Right atrium auricular region (tissue), 2 donors: Measurements from ENCODE around the gene CETN2. TPM values are rescaled to one million over a fixed set of nuclear protein-coding genes. Genes with fewer than 3 reads are reported as not detected.

Experiments used
- DNase-seq: peaks from one replicate; pipeline ENCODE4 v3.0.0-alpha.2; 2019; ENCODE audit warnings: low spot score
- H3K27ac ChIP-seq, 2 donors: fragments of 200-600 bp; sonication (generic); 1 replicate in 1 of 2; 2 replicates in 1 of 2; pipeline ENCODE4 v1.5.1; 2016 to 2019
- H3K27me3 ChIP-seq, 2 donors: fragments of 200-600 bp; sonication (generic); one replicate each; pipeline versions ENCODE4 v1.5.1 to v1.6.0; 2017 to 2019
- H3K36me3 ChIP-seq: fragments of 200-600 bp; sonication (generic); one replicate; pipeline ENCODE4 v1.5.1; 2016
- H3K4me1 ChIP-seq, 2 donors: fragments of 200-600 bp; sonication (generic); one replicate each; pipeline versions ENCODE4 v1.5.1 to v1.6.0; 2017 to 2019
- H3K4me3 ChIP-seq, 2 donors: fragments of 200-600 bp; sonication (generic); 1 replicate in 1 of 2; 2 replicates in 1 of 2; pipeline ENCODE4 v1.5.1; 2017 to 2019; ENCODE audit warnings: mild to moderate bottlenecking in 1 of 2, moderate library complexity in 1 of 2
- H3K9me3 ChIP-seq, 2 donors: fragments of 200-600 bp; sonication (generic); one replicate each; pipeline ENCODE4 v1.5.1; 2019
- total RNA-seq, 2 donors: library from RNA; depleted of rRNA; stranded (reverse); fragments of >200 nt; gene quantifications; one replicate each; pipeline ENCODE4 v1.1.0, GENCODE V29; 2016
- TF ChIP-seq, protein P1 (sequence below), 2 donors: fragments of 200-600 bp; sonication (generic); IDR thresholded peaks; one replicate each; pipeline ENCODE4 v1.5.1; 2019; ENCODE audit warnings: antibody characterized with exemption in 2 of 2

Gene CETN2
- total RNA-seq, 2 donors from 2014 or later: 23.3 to 23.5 TPM

GRCh38 chrX:152823657-152824056 lies 6.9 kb downstream of the CETN2 start:
- DNase-seq: no peak
- H3K36me3 ChIP-seq: no peaks in the 10 kb centered on the region
- no peaks in the 10 kb centered on the region for H3K27me3 ChIP-seq
- H3K4me1 ChIP-seq: no peaks in the 10 kb centered on the region
- no peak overlapping the region for H3K27ac ChIP-seq
- no peak overlapping the region for H3K4me3 ChIP-seq
- TF ChIP-seq, protein P1, sequence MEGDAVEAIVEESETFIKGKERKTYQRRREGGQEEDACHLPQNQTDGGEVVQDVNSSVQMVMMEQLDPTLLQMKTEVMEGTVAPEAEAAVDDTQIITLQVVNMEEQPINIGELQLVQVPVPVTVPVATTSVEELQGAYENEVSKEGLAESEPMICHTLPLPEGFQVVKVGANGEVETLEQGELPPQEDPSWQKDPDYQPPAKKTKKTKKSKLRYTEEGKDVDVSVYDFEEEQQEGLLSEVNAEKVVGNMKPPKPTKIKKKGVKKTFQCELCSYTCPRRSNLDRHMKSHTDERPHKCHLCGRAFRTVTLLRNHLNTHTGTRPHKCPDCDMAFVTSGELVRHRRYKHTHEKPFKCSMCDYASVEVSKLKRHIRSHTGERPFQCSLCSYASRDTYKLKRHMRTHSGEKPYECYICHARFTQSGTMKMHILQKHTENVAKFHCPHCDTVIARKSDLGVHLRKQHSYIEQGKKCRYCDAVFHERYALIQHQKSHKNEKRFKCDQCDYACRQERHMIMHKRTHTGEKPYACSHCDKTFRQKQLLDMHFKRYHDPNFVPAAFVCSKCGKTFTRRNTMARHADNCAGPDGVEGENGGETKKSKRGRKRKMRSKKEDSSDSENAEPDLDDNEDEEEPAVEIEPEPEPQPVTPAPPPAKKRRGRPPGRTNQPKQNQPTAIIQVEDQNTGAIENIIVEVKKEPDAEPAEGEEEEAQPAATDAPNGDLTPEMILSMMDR (IDR thresholded peaks at IDR 0.05): no peak
- no peaks in the 10 kb centered on the region for H3K9me3 ChIP-seq

GRCh38 chrX:152822383-152823086 lies 8.0 kb downstream of the CETN2 start:
- Histone ChIP-seq H3K4me1 (no peaks in the 10 kb centered on the region), H3K36me3 (no peaks in the 10 kb centered on the region), H3K9me3 (no peaks in the 10 kb centered on the region), H3K4me3 (no peak overlapping the region), H3K27ac (no peak overlapping the region), H3K27me3 (no peaks in the 10 kb centered on the region)
- no peak for DNase-seq
- TF ChIP-seq, protein P1 (IDR thresholded peaks at IDR 0.05): no peak

GRCh38 chrX:152821145-152821765 lies 9.3 kb downstream of the CETN2 start:
- Histone ChIP-seq H3K27ac (no peak overlapping the region), H3K4me3 (no peak overlapping the region), H3K27me3 (no peaks in the 10 kb centered on the region), H3K36me3 (no peaks in the 10 kb centered on the region), H3K4me1 (no peaks in the 10 kb centered on the region), H3K9me3 (no peaks in the 10 kb centered on the region)
- TF ChIP-seq, protein P1 (IDR thresholded peaks at IDR 0.05): peak; percentile 34 to 56
- DNase-seq: no peak

DNA sequence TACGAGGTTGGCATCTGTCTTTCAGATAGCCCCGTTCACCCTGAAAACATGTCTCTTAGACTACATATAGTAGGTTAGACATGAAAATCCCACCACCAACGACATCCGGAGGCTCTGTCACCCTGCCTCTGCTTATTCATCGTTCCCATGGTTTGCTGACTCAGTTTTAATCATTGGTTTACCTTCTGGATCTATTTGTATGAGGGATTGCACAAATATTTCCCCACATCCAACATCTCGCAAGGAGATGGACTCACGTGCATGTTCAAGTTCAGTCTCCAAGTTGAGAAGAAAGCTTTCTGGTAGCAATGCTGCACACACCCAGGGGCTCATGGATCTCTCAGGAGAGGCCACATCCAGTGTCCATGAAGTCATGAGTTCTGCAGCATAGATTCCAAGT lies 10.8 kb downstream of the CETN2 start:
- Histone ChIP-seq H3K4me3 (no peak overlapping the region), H3K27ac (no peak overlapping the region), H3K36me3 (no peaks in the 10 kb centered on the region), H3K27me3 (no peaks in the 10 kb centered on the region), H3K4me1 (no peaks in the 10 kb centered on the region), H3K9me3 (no peaks in the 10 kb centered on the region)
- DNase-seq: no peak
- TF ChIP-seq, protein P1 (IDR thresholded peaks at IDR 0.05): no peak

DNA sequence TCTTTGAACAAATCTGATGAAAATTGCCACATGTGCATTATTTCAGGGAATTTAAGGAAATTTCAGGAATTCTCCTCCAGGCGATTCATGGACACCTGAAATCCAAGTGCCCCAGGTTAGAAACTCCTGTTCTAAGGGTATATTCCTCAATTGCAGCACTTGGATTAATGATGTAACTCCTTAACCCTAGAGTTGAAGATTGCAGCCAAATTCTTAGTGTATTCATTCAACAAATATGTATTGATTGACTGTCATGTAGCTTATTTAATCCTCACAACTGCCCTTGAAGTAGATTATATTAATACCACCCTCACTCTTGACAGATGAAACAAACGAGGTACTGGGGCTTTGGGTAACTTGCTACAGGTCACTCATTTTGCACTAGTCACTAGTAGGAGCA lies 11.3 kb downstream of the CETN2 start:
- H3K27me3 ChIP-seq: no peaks in the 10 kb centered on the region
- DNase-seq: no peak
- H3K27ac ChIP-seq: no peak overlapping the region
- H3K4me3 ChIP-seq: no peak overlapping the region
- no peaks in the 10 kb centered on the region for H3K36me3 ChIP-seq
- H3K4me1 ChIP-seq: no peaks in the 10 kb centered on the region
- no peaks in the 10 kb centered on the region for H3K9me3 ChIP-seq
- TF ChIP-seq, protein P1 (IDR thresholded peaks at IDR 0.05): no peak
